AG04450 (cell line): ENCODE results near the gene MAPK8IP2. TPM values are rescaled to one million over a fixed set of nuclear protein-coding genes. Genes with fewer than 3 reads are reported as not detected.

Experiments
- CTCF ChIA-PET: fragments of 300-600, 350-600 bp; formaldehyde crosslinking; extraction: SDS; loops from one replicate; lab custom pipeline; 2022; ENCODE audit warnings: antibody characterized with exemption, inconsistent platforms; lab: Charles Lee
- POLR2A ChIA-PET: fragments of 350-600 bp; formaldehyde crosslinking; extraction: SDS; loops from one replicate; lab custom pipeline; 2021; ENCODE audit warnings: antibody characterized with exemption, inconsistent platforms; lab: Yijun Ruan, JAX
- DNase-seq: peaks from one replicate; pipeline ENCODE4 v3.0.0-alpha.2; 2011; ENCODE audit warnings: low read depth, low spot score
- H3K27ac ChIP-seq: one replicate; pipeline ENCODE4 v1.5.1; 2012; ENCODE audit warnings: low read depth, low read length, control low read depth
- H3K27me3 ChIP-seq: one replicate; pipeline ENCODE4 v1.6.0; 2012; ENCODE audit warnings: low read length; ENCODE audit not compliant: control insufficient read depth, insufficient read depth
- H3K4me3 ChIP-seq: 2 replicates; pipeline ENCODE4 v1.5.1; 2011; ENCODE audit warnings: mild to moderate bottlenecking, low read depth, low read length, control low read depth
- H3K9me3 ChIP-seq: 2 replicates; pipeline ENCODE4 v1.5.1; 2012; ENCODE audit warnings: low read length; ENCODE audit not compliant: control insufficient read depth, insufficient read depth
- CTCF ChIP-seq: IDR thresholded peaks from 2 replicates; pipeline ENCODE4 v1.5.1; 2011; ENCODE audit warnings: low read depth, low read length, control low read depth, inconsistent platforms
- polyA minus RNA-seq: library from RNA; depleted of rRNA, polyadenylated mRNA; stranded (reverse); fragments of >200 nt; gene quantifications from 2 replicates; pipeline ENCODE4 v1.2.3, GENCODE V29; 2011; rRNA and poly(A)+ RNA removed
- polyA plus RNA-seq: library from polyadenylated mRNA; depleted of rRNA; stranded (reverse); fragments of >200 nt; gene quantifications from 2 replicates; pipeline ENCODE4 v1.2.3, GENCODE V29; 2011; rRNA removed

The MAPK8IP2 gene
- polyA plus RNA-seq, result 0.14 and 0.16 TPM in 2 replicates
- 0.09 and 0.37 TPM in 2 replicates for polyA minus RNA-seq

- CTCF ChIA-PET, result no interaction called here
- POLR2A ChIA-PET, result no interaction called here
- TF ChIP-seq CTCF, result no peak
- no peak for DNase-seq
- H3K9me3 ChIP-seq, result no peaks in the 10 kb centered on the region; the same call in 1 of the 2 replicates
- peak within 1 kb of the TSS; percentile 22; the same call in 1 of the 2 replicates for H3K4me3 ChIP-seq
- no peak within 1 kb of the TSS for H3K27ac ChIP-seq
- H3K27me3 ChIP-seq, result peaks cover 51% of the 10 kb centered on the region
These were observed at the start of gene MAPK8IP2 for GRCh38 chr22:50600538-50600937. TSS of gene MAPK8IP2 (plus strand) at chr22:50600793. CDS start at chr22:50600819, 26 bp downstream.

- ChIA-PET POLR2A (interaction anchor here (1.6 kb wide), 1 partner anchor 25 kb away, joined by 3 read pairs; the partner anchor contains the start of gene SCO2), CTCF (interaction anchor here (3.3 kb wide), 1 partner anchor 12 kb away, joined by 11 read pairs; the partner anchor contains the start of gene SYCE3)
- no peak overlapping the region for H3K27ac ChIP-seq
- no peak for TF ChIP-seq CTCF
- no peak overlapping the region for H3K4me3 ChIP-seq
- no peaks in the 10 kb centered on the region; the same call in 1 of the 2 replicates for H3K9me3 ChIP-seq
- no peak for DNase-seq
- H3K27me3 ChIP-seq, result peaks cover 47% of the 10 kb centered on the region
These were observed 49.3 kb upstream of the MAPK8IP2 start for GRCh38 chr22:50551160-50551752.

GRCh38 chr22:50553310-50553709 is 47.3 kb upstream of the MAPK8IP2 start:
- H3K27me3 ChIP-seq, result peaks cover 36% of the 10 kb centered on the region
- POLR2A ChIA-PET, result no interaction called here
- no peaks in the 10 kb centered on the region for H3K9me3 ChIP-seq
- no peak for DNase-seq
- H3K27ac ChIP-seq, result no peak overlapping the region
- TF ChIP-seq CTCF, result no peak
- H3K4me3 ChIP-seq, result no peak overlapping the region
- CTCF ChIA-PET, result no interaction called here

GRCh38 chr22:50556703-50557102 is 43.9 kb upstream of the MAPK8IP2 start:
- CTCF ChIA-PET, result interaction anchor here (0.5 kb wide), 1 partner anchor 21 kb away, joined by 4 read pairs; no protein-coding TSS in a partner anchor

More at GRCh38 chr22:50556703-50557102, 43.9 kb upstream of the MAPK8IP2 start:
- peaks cover 20% of the 10 kb centered on the region for H3K27me3 ChIP-seq
- H3K4me3 ChIP-seq, result no peak overlapping the region
- POLR2A ChIA-PET, result interaction anchor here (1.1 kb wide), 1 partner anchor 26 kb away, joined by 5 read pairs; the partner anchor contains the start of gene CHKB
- H3K9me3 ChIP-seq, result no peaks in the 10 kb centered on the region
- DNase-seq, result no peak
- no peak overlapping the region for H3K27ac ChIP-seq
- TF ChIP-seq CTCF, result no peak
